Effector CD4-positive, alpha-beta T cell (primary cell): ENCODE measurements around the gene DHX15.

Experiments
- DNase-seq: peaks from one replicate; pipeline ENCODE4 v3.0.0-alpha.2; 2020

DHX15 gene

DNA sequence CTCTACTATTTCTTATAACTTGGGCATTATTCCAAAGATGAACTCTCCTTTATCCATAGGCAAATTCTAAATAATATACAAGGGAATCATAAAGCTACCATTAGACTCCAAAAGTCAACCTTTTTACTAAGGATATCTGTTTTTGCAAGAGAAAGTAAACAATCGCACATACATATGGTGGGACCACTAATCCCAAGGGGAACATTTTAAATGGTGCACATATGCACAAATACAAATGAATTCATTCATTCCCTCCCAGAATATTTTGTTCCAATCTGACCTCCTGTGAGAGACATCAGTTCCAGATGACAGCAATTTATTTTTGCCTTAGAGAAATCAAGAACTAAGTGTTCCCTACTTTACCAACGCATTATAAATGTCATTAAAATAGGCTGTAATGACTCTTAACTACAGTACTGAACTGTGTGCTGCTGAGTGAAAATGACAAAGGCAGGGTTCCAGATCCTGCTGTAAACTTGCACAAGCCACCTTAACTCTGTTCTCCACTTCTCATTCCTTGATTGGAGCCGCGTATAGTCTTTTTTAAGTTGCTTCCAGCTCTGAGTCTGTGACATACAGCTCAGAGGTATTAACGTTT is 2.0 kb downstream of the DHX15 start:
- DNase-seq = no peak

DNA sequence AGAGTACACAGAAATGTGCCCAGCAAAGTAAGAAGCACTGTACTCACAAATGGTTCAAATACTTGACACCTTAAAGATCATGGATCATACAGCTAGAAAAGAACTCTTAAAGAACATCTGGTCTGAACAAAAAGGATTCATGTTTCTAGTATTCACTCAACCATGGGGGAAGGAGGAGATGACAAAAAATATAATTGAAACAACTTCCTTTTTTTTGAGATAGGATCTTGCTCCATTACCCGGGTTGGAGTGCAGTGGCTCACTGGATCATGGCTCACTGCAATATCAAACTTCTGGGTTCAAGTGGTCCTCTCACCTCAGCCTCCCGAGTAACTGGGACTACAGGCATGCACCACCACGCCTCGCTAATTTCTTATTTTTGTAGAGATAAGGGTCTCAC is 6.0 kb downstream of the DHX15 start:
- DNase-seq = no peak

DNA sequence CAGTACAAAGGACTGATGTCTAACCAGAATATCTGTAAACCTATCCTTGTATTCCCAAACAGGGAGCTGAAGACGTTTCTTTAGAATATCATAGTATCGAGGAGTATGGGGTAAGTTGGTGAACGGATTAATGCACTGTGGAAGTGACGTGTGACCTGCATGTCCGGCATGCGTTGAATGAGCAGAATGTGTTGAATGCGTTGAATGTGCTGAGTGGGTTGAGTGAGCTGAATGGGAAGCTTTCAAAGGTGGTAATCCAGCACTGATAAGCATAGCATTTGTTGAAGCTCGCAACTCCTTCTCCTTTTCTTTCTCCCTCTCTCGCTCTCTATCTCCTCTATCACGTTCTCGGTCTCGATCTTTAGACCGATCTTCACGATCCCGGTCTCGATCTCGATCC is 8.1 kb downstream of the DHX15 start:
- DNase-seq = no peak

DNA sequence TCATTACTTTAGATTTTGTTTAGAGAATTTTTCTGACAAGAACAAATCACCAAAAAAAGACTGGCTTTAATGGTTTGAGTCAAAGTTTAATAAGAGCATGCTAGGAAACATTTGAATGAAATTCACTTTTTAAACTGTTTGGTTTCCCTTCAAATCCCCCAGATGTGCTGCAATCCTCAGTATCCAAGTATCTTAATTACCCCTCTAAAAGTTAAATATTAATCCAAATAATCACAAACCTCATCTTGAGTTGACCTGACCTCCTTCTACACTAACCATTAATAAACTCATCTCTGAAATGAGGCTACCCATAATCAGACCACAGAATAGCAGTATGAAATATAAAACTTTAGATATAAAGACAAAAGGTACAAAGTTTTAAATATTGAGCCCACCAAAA is 10.1 kb downstream of the DHX15 start:
- DNase-seq = no peak

DNA sequence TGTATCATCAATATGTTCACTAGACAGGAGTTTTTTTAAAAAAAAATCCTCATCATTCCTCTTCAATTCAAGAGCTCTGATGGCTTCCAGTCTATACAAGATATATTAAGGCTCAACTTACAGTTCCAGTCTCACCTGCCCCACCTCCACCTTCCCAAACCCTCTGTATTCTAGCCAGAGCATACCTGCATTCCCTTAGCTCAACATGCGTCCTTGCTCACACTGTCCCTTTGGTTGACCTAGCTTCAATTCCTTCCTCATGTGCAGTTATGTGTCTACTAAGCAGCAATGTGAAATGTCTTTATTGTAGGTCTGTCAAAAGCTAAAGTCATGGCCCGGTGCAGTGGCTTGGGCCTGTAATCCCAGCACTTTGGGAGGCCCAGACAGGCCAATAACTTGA is 10.8 kb downstream of the DHX15 start:
- no peak for DNase-seq

DNA sequence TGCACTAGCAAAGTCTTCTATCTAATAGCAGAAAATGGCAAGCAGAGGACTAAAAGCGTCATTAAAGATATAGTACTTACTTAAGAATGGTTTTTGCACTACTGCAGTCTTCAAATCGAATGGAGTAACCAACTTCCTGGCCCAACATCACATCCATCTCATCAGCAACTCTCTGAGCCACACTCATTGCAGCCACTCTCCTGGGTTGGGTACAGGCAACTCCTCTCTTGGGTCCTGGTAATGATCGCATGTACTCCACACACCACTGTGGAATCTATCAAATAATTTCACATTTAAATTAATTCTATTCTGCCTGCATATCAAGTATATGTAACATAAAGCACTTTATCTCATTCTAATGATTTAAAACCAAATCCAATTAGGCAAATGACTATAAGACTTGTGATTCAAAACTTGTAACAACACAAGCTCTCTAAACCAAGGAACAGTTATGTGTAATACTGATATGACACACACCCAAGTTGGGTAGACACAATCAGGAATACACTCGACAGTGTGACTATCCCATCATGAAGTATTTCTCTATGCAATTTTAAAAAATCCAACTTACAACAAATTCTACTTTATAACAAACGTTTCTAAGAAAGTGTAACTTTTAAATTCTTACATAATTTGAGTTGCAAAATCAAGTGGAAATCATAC is 13.6 kb downstream of the DHX15 start:
- no peak for DNase-seq

DNA sequence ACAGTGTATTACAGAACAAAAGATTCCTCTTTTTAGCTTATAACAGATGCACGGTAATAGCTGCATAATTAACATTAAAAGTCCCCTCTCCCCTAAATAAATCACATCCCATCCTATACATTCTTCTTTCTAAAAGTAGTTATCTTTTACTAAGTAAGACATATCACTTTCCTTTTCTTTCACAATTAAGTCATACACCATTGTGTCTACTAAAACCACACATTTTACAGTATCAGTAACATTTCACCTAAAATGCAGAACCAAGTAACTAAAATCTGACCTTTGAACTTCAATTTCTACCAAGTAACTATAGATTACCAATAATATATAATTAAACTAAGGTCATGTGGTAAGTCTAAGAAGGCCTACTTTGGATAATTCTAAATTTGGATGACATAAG is 14.2 kb downstream of the DHX15 start:
- DNase-seq = no peak

DNA sequence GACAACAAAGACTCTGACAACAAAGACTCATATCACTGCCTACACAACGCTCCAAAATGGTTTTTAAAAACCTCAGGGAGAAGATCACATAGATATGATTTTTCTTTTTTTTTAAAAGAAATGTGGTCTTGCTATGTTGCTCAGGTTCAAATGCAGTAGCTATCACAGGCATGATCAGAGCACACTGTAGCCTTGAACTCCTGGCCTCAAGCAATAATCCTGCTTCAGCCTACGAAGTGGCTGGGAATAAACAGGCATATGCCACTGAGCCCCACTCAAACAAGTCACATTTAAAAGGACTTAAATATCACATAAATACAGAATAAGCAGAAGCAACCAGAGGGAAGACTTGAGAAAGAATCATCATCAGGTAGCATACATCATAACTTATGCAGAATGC is 14.7 kb downstream of the DHX15 start:
- no peak for DNase-seq

DNA sequence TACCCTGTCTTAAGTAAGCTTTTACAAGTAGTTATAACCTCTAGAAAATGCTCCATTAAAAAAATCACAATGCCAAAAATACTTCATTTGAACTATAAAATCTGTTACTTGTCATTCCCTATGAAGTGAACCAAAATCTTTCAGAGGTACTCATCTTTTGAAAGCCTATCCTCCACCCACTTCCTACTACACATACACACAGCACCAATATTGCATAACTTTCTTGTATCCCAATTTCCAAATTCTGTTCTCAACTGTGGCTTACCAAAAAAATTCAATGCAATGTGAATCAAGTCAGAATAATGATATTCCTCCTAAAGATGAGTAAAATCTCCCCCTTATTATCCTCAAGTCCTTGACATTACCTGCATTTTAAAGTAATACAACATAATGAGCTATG is 15.9 kb downstream of the DHX15 start:
- DNase-seq = no peak

DNA sequence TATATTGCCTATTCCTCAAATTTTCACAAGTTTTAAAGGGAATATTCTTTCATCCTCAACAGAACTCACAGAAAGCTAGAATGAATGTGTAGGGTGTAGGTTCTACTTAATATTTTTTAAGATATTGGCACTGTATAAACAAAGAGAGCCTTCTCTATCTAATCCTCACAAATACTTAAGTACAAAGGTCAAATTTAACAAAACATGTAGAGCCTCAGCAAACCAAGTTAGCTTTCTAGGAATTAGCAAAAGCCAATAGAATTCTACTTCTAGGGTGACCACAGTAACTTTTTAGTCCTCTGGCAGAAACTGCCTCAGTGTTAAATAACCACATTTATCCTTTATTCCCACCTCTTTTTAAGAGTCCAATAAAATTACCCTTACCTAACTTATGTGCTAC is 19.3 kb downstream of the DHX15 start:
- no peak for DNase-seq

DNA sequence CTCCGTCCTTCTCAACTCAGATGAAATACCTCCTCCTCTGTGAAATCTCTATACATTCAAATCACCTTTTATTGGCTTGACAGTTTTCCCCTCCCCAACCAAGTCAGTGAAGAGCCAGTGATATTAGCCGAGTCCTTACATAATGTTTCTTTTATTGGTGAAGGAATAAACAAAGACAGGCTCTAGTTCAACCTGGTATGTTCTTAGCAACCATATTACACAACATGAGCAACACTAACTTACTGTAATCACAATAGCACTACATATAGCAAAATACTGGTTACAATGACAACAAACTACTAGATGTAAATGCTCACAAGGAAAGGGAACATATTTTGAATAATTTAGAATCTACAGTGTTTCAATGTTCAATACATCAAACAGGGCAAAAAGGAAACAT is 19.9 kb downstream of the DHX15 start:
- no peak for DNase-seq

DNA sequence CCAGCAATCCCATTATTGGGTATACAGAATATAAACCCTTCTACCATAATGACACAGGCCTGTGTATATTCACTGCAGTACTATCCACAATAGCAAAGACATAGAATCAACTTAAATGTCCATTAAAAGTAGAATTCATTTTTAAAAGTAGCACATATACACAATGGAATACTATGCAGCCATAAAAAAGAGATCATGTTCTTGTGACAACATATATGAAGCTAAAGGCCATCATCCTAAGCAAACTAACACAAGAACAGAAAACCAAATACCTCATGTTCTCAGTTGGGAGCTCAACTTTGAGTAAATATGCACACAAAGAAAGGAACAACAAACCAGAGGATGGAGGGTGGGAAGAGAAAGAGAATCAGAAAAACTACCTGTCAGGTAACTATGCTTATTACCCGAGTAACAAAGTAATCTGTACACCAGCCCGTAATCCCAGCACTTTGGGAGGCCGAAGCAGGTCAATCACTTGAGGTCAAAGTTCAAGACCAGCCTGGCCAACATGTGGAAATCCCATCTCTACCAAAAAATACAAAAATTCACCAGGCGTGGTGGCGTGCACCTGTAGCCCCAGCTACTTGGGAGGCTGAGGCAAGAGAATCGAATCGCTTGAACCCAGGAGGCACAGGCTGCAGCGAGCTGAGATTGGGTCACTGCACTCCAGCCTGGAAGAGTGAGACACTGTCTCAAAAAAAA is 22.8 kb downstream of the DHX15 start:
- DNase-seq = no peak

DNA sequence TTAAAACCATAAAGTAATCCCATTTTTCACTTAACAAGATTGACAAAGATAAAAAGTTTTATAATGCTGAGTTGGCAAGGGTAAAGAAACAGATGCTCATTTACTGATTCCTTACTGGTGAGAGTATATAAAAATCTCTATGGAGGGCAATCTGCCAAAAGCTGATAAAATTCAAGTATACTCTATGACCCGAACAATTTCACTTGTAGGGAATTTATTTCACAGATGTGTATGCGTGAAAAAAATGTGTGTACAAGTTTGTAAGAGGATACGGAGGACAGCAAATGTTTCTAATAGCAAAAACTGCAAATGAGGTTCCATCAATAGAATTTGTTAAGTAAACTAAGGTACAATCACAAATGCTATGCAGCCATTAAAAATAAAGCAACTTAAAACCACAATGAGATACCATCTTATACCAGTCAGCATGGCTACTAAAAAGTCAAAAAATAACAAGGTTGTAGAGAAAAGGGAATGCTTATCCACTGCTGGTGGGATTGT is 23.4 kb downstream of the DHX15 start:
- no peak for DNase-seq

DNA sequence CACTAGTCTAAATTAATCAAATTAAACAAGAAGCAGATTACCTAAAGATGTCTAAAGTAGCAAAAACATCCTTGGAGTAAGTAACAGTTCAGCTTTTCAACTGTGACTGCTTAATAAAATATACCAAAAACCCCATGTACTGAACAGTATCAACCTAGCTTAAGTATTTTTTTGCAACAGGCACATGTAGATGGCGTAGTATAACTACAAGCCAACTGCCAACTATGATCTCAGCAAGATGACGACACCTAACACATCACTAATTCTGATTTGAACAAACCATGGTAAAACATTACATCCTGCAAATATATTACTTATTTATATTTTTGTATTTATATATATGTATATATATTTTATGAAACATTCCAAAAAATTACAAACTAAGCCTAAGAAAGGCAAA is 24.5 kb downstream of the DHX15 start:
- no peak for DNase-seq

DNA sequence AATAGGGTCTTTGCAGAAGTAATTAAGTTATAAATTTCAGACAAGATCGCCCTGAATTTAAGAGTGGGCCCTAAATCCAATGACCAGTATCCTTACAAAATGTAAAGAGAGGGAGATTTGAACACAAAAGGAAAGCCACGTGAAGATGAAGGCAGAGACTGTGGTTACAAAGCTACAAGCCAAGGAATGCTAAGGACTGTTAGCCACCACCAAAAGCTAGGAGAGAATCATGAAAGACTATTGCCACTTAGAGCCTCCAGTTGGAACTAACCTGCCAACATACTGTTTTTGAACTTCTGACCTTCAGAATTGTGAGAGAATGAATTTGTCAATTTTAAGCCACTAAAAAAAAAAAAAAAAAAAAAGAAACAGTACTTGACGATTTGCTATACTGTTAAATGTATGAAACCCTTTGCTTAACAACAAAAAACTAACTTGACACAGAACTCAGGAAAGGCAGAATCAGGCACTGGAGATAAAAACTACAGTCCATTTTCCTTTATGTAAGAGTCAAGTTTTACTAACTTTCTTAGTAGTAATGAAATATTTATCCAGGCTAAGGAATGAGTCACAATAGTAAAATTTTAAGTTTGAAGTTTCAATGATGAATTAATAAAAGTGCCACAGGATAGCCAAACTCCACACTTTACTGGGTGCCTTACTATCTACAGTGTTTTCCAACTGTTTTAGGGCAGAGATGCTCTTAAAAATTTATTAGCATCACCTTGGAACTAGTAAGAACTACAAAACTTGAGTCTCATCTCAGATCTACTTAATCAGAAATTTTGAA is 25.1 kb downstream of the DHX15 start:
- no peak for DNase-seq

DNA sequence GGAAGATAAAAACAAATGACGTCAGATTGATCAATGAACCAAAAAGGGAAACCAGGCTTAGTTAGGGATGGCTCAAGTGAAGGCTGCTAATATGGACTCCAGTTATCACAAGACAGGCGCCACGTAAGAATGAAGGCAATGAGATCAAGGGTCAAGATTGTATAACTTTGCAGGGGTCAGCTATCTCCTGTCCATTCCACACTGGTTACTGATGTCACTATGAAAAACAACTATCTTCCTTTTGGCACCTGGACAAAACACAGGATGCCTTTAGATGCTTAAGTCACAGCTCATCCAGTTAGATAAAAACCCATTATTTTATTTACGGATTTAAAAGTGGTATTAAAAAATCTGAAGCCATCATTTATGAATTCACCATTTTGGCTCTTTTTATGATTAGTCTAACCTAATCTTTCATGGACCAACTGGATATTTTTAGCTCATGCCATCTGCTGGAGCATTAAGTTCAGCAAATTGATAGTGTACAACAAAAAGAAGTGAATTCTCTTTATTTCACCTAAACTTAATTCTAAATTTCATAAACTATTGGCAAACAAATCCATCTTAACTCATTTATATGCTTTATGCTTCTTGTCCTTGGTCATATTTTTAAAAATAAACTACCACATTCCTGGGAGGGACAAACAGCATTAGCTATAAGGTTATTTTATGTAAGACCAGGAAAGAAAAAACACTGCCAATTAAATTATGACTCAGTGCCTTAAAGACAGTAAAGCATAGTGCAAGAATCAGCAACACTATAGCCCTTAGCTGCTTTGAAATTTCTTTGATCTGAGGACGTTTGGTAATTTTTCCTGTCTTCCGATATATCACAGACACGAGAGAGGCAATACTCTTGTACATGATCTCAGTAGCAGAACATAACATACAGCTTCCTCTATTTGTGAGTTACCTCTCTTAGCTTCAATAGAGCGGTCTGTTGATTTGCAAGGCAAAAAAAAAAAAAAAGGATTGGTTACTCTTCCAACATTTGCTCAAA is 27.0 kb downstream of the DHX15 start:
- DNase-seq = no peak

DNA sequence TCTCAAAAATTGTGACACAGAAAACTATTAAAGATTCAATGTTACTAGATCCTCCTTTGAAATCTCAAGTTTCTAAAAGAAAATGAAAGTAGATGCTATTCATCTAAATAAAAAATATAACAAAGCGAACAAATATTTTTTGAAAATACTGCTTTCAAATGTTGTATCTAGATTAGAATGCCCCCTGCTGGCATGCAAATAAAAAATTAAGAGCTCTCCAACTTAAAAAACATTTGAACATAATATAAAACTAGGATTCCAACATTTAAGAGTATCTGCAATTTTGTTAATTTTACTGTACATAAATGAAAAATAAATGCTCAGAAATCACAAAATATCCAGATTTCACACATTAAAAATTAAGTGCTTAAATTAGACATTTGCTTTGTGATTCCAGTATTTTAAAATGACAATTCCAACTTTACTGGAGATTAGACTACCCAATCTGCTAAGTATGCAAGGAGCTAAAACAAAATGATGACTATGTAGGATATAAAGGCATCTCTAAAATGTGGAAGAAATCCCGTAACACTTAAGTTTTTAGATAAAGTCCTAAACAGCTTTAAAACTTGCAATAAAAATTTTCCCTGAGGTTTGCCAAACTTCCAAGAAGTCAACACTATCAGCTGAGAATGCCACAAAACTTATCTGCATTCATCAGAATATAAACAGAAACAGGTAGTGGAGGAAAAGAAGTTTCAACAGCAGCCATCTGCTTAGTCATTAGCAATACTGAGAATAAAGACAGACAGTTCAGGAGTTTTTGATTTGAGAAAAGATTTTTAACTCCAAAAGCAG is 32.7 kb downstream of the DHX15 start:
- DNase-seq = no peak

DNA sequence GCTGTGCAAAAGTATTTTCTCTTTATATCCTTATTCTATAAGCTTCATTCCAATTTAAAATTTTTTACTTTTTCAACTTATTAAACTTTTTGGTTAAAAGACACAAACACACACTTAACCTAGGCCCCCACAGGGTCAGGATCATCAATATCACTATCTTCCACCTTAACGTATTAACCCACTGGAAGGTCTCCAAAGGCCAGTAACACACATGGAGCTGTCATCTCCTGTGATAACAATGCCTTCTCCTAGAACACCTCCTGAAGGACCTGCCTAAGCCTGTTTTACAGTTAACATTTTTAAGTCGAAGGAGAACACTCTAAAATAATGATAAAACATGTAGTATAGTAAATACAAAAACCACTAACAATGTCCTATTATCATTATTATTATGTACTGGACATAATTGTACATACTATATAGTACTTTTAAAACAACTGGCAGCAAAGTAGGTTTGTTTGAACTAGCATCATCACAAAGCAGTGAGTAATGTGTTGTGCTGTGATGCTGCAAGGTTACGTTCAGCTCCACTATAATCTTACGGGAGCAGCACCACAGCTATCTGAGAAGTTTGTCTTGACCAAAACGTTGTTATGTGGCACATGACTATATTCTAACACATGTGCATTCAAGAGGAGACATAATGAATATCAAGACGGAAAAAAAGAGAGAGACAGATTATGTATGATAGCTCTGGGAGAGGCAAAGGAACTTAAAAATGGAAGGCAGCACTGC is 33.7 kb downstream of the DHX15 start:
- no peak for DNase-seq

DNA sequence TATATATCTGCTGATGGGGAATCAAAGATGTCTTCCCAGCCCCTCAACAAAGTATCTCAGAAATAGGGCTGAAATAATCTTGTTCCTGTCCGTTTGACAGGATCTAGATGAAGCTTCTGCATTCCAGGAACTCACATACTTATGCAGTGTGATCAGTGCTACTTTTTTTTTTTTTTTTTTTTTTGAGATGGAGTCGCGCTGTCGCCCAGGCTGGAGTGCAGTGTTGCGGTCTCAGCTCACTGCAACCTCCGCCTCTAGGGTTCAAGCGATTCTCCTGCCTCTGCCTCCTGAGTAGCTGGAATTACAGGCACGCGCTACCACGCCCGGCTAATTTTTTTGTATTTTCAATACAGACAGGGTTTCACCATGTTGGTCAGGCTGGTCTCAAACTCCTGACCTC is 36.4 kb downstream of the DHX15 start:
- no peak for DNase-seq

DNA sequence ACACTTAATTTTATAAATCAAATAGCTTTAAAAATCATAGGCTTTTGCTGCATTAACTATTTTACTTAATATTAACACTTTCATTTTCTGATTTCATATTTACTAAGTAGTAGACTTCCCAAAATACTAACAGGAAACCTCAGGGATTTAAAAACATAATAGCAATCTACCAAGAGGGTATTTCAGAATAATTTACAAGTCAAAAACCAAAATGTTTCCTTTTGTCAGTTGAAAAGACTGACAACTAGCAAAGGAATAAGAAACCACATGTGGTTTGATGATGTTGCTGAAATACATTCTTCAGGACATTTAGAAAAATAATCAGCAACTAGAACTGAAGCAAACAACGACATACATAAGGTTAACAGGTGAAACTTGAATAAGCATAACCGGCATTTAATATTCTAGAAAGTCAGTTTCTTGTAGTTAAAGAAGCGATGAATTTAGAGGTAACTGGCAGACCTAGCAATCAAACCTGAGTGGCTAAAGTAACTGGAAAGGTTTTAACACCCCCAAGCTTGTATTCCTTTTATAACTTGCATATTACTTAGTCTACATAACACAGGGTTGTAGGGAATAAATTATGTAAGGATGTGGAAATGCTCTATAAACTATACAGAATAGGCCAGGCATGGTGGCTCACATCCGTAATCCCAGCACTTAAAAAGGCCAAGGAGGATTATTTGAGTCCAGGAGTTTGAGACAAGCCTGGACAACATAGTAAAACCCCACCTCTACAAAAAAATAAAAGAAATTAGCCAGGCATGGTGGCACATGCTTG is 40.0 kb downstream of the DHX15 start:
- no peak for DNase-seq
